Upper lobe of right lung (tissue), 1 donor: ENCODE measurements around the gene UCP2. TPM values are rescaled to one million over a fixed set of nuclear protein-coding genes. Genes with fewer than 3 reads are reported as not detected.

Experiments used
- ATAC-seq: fragments of 200-7000 bp; cut with Tn5 transposase; one replicate; pipeline ENCODE4 v1.9.1; 2020; ENCODE audit warnings: mild to moderate bottlenecking, moderate library complexity
- DNase-seq: peaks from one replicate; pipeline ENCODE4 v3.0.0-alpha.2; 2020
- H3K27ac ChIP-seq: fragments of 200-600 bp; one replicate; pipeline ENCODE4 v1.8.0; 2022
- H3K27me3 ChIP-seq: fragments of 200-600 bp; one replicate; pipeline ENCODE4 v1.8.0; 2022; ENCODE audit warnings: mild to moderate bottlenecking
- H3K36me3 ChIP-seq: fragments of 200-600 bp; one replicate; pipeline ENCODE4 v1.8.0; 2022
- H3K4me1 ChIP-seq: fragments of 200-600 bp; one replicate; pipeline ENCODE4 v1.8.0; 2022
- H3K4me3 ChIP-seq: fragments of 200-600 bp; one replicate; pipeline ENCODE4 v1.8.0; 2022; ENCODE audit warnings: mild to moderate bottlenecking
- H3K9me3 ChIP-seq: fragments of 200-600 bp; one replicate; pipeline ENCODE4 v1.8.0; 2022
- intact Hi-C: fragments of 100-400 bp; cut with DNase I; formaldehyde crosslinking; loops from one replicate; pipeline ENCODE4 v1.11.0; 2022
- total RNA-seq: library from RNA; stranded (reverse); fragmentation: NEBNext Ultra II Directional; extraction: Animal tissue kit (Norgen Biotek cat#: 25700); gene quantifications from one replicate; pipeline ENCODE4 v1.2.1, GENCODE V29; 2021
- TF ChIP-seq, protein P1 (sequence below): fragments of 200-600 bp; IDR thresholded peaks from one replicate; pipeline ENCODE4 v1.8.0; 2022; ENCODE audit warnings: antibody characterized with exemption
- donor health status: DM: no; HTN: yes; CAD: no; lungs with severe emphysema.

The UCP2 gene
- total RNA-seq, 1 donor from 2014 or later, result 56.3 TPM

DNA sequence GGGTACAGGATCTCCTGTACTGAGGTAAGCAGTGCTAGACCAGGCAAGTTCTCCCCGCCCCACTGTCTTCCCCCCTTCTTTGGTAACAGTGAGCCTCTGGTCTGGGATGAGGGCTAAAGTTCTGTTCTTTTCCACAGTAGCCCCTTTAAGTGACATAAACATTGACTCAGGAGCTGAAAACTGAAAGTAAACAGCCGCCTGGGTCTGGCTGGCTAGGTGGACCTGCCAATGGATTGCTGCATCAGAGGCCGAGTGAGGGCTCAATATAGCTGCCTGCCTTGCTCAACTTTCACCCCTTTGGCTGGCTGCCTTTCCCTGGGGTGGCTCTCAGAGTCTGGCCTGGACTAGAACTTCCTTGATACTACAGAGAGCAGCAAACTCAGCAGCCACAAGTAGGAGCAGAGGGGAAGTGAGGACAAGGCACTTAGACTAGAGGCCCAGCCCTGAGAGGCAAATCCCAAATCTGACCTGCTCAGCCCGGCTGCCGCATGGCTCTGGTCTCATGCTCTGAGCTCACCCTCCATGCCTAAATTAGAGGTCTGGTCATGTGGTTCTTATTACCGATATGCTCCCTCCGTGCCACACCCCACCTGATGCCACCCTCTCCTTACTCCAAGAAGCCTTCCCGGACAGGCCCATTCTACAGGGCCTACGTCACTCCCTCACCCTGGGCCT, 35.8 kb upstream of the UCP2 start:
- DNase-seq (peak; percentile 95), ATAC-seq (peak; percentile 93)
- no peaks in the 10 kb centered on the region for H3K36me3 ChIP-seq
- H3K9me3 ChIP-seq, result no peaks in the 10 kb centered on the region
- H3K4me3 ChIP-seq, result no peak overlapping the region
- TF ChIP-seq, protein P1, sequence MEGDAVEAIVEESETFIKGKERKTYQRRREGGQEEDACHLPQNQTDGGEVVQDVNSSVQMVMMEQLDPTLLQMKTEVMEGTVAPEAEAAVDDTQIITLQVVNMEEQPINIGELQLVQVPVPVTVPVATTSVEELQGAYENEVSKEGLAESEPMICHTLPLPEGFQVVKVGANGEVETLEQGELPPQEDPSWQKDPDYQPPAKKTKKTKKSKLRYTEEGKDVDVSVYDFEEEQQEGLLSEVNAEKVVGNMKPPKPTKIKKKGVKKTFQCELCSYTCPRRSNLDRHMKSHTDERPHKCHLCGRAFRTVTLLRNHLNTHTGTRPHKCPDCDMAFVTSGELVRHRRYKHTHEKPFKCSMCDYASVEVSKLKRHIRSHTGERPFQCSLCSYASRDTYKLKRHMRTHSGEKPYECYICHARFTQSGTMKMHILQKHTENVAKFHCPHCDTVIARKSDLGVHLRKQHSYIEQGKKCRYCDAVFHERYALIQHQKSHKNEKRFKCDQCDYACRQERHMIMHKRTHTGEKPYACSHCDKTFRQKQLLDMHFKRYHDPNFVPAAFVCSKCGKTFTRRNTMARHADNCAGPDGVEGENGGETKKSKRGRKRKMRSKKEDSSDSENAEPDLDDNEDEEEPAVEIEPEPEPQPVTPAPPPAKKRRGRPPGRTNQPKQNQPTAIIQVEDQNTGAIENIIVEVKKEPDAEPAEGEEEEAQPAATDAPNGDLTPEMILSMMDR, result no peak
- intact Hi-C loops, result no loop called here
- no peaks in the 10 kb centered on the region for H3K27me3 ChIP-seq
- peak overlapping the region; percentile 87 for H3K27ac ChIP-seq
- peaks cover 40% of the 10 kb centered on the region for H3K4me1 ChIP-seq

DNA sequence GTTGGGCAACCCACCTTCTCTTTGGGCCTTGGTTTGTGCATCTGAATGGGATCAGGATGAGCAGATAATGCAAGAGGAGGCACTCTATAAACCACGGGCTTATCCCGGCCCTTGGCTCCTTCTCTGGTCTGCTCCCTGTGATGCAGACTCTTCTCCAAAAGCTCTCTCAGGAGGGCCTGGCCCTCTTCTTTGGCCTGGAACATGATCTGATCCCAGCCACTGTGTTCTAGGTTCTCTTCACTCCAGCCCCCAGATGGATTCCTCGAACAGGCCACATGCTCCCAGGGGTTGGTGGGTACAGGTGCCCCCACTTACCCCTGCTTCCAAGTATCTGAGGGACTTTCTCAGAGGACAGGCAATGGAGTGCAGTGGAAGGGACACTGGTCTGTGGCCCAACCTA, 35.0 kb upstream of the UCP2 start:
- ATAC-seq (no peak), DNase-seq (no peak)
- no peak overlapping the region for H3K4me3 ChIP-seq
- TF ChIP-seq, protein P1, result no peak
- H3K27ac ChIP-seq, result peak overlapping the region; percentile 87
- H3K9me3 ChIP-seq, result no peaks in the 10 kb centered on the region
- no peaks in the 10 kb centered on the region for H3K27me3 ChIP-seq
- no peaks in the 10 kb centered on the region for H3K36me3 ChIP-seq
- intact Hi-C loops, result no loop called here
- H3K4me1 ChIP-seq, result peaks cover 40% of the 10 kb centered on the region

DNA sequence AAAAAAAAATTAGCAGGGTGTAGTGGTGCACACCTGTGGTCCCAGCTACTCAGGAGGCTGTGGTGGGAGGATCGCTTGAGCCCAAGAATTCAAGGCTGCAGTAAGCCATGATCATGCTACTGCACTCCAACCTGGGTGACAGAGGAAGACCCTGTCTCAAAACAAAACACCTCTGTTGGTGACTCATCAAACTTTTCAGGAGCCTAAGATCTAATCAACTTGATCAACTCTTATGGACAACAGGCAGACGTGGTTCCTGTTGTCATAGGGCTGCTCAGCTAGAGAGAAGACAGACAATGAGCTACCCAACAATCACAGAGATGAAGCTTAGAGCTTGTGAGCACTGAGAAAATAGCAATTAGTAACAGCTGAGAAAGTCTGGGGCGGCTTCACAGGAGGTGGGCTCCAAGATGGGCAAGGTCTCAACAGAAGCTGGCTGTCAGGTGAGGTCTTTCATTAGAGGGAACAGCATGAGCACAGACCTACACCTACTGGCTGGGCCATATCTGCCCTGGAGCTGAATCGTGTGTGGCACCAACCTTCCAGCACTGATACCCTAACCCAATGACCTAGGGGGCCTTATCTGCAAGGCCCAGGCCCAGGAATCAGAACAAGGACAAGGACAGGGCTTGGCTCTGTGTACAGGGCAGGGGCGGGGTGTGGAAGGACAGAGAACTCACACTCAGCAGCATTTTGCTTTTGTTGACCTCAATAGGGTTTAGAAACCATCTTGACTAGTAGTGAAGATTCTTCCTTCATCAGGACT, 33.5 kb upstream of the UCP2 start:
- Histone ChIP-seq H3K9me3 (no peaks in the 10 kb centered on the region), H3K4me1 (peaks cover 36% of the 10 kb centered on the region), H3K27me3 (no peaks in the 10 kb centered on the region), H3K27ac (no peak overlapping the region), H3K4me3 (no peak overlapping the region), H3K36me3 (no peaks in the 10 kb centered on the region)
- ATAC-seq, result no peak
- intact Hi-C loops, result no loop called here
- TF ChIP-seq, protein P1, result no peak
- no peak for DNase-seq

DNA sequence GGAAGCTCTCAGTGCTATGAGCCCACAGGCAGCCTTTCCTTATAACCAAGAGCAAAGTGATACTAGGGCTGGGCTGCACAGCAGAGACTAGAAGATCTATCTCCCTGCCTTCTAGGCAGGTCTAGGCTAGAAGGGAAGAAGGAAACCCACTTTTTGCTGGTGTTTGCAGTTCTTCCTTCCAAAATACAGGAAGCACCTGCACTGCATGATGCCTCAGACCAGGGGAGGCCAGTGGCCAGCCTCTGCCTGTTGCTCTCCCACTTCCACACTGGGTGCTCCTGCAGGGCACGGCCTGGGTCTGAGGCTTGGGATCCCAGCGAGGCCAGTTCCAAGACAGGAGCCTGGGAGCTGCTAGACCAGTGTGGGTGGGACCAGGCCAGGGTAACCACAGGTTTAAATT, 32.2 kb upstream of the UCP2 start:
- Histone ChIP-seq H3K4me1 (peaks cover 25% of the 10 kb centered on the region), H3K9me3 (no peaks in the 10 kb centered on the region), H3K27ac (no peak overlapping the region), H3K36me3 (no peaks in the 10 kb centered on the region), H3K27me3 (no peaks in the 10 kb centered on the region), H3K4me3 (no peak overlapping the region)
- DNase-seq (no peak), ATAC-seq (no peak)
- TF ChIP-seq, protein P1, result no peak
- intact Hi-C loops, result no loop called here

DNA sequence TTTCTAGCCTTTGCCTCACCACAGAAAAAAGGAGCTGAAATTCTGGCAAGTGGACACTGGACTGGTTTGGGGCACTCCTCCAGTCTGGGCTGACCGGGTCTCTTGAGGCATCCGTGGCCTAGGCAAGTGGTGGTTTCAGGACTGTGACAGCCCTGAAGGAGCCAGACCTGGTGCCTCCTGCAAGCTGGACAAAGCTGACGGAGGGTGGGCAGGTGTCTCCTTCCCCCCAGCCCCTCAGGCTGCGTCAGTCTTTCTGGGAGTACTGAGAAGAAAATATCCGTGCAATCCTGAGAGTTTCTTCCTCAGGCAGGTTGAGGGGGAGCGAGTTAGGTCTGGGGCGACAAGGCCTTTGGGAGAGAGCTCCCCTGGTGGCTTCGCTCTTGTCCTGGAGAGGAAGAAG, 30.5 kb upstream of the UCP2 start:
- Histone ChIP-seq H3K4me3 (no peak overlapping the region), H3K27me3 (no peaks in the 10 kb centered on the region), H3K27ac (no peak overlapping the region), H3K4me1 (peaks cover 7% of the 10 kb centered on the region), H3K9me3 (no peaks in the 10 kb centered on the region), H3K36me3 (no peaks in the 10 kb centered on the region)
- no peak for DNase-seq
- no peak for ATAC-seq
- TF ChIP-seq, protein P1, result no peak
- intact Hi-C loops, result no loop called here
